ENCODE results near the gene EHMT1.

GRCh38 chr9:137879052-137879451, 260.2 kb downstream of the EHMT1 start:
- TF ChIP-seq CTCF (IDR thresholded peaks at IDR 0.05 in 4 of 5, conservative IDR thresholded peaks at IDR 0.05 in 1 of 5) (no peak), POLR2A (IDR thresholded peaks at IDR 0.05) (no peak)
